HFFc6 (cell line): Measurements from ENCODE around the gene PRKD3. TPM values are rescaled to one million over a fixed set of nuclear protein-coding genes. Genes with fewer than 3 reads are reported as not detected.

Experiments
- DNase-seq: peaks from one replicate; pipeline ENCODE4 v3.0.0-alpha.2; 2018
- H3K27ac Mint-ChIP-seq: 2 replicates; pipeline ENCODE4 v1.8.0; 2020; ENCODE audit warnings: mild to moderate bottlenecking, mixed read lengths
- H3K27me3 Mint-ChIP-seq: 2 replicates; pipeline ENCODE4 v1.8.0; 2021; ENCODE audit warnings: mild to moderate bottlenecking, moderate library complexity, mixed read lengths; ENCODE audit not compliant: insufficient read depth
- H3K36me3 Mint-ChIP-seq: 2 replicates; pipeline ENCODE4 v1.8.0; 2021; ENCODE audit warnings: low read depth, mixed read lengths
- H3K4me1 Mint-ChIP-seq: 2 replicates; pipeline ENCODE4 v1.8.0; 2020; ENCODE audit warnings: low read depth, mixed read lengths
- H3K4me3 Mint-ChIP-seq: 2 replicates; pipeline ENCODE4 v1.8.0; 2020; ENCODE audit warnings: mild to moderate bottlenecking, moderate library complexity, mixed read lengths
- H3K9me3 Mint-ChIP-seq: 2 replicates; pipeline ENCODE4 v1.8.0; 2020; ENCODE audit warnings: mild to moderate bottlenecking, mixed read lengths
- total RNA-seq, 6 experiments: library from RNA; stranded (reverse); fragmentation: NEBNext Ultra II Directional; extraction: Animal tissue kit (Norgen Biotek cat#: 25700); gene quantifications; 2 replicates in 1 of 6; 3 replicates in 5 of 6; pipeline ENCODE4 v1.2.3, GENCODE V29; 2021
- TF ChIP-seq, protein P1 (sequence below): fragments of 200-600 bp; sonication (generic); IDR thresholded peaks from 2 replicates; pipeline ENCODE4 v1.5.0; 2021; ENCODE audit warnings: antibody characterized with exemption, mild to moderate bottlenecking

PRKD3 gene
- total RNA-seq, 6 experiments from 2014 or later, result 19.9 to 33.7 (median 27.5) TPM

- no peak for DNase-seq
- Mint-ChIP-seq H3K27ac (no peak overlapping the region), H3K4me3 (no peak overlapping the region), H3K27me3 (peaks cover 2% of the 10 kb centered on the region; the same call in 1 of the 2 replicates), H3K36me3 (no peaks in the 10 kb centered on the region), H3K4me1 (no peaks in the 10 kb centered on the region), H3K9me3 (no peaks in the 10 kb centered on the region)
- TF ChIP-seq, protein P1, sequence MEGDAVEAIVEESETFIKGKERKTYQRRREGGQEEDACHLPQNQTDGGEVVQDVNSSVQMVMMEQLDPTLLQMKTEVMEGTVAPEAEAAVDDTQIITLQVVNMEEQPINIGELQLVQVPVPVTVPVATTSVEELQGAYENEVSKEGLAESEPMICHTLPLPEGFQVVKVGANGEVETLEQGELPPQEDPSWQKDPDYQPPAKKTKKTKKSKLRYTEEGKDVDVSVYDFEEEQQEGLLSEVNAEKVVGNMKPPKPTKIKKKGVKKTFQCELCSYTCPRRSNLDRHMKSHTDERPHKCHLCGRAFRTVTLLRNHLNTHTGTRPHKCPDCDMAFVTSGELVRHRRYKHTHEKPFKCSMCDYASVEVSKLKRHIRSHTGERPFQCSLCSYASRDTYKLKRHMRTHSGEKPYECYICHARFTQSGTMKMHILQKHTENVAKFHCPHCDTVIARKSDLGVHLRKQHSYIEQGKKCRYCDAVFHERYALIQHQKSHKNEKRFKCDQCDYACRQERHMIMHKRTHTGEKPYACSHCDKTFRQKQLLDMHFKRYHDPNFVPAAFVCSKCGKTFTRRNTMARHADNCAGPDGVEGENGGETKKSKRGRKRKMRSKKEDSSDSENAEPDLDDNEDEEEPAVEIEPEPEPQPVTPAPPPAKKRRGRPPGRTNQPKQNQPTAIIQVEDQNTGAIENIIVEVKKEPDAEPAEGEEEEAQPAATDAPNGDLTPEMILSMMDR, result no peak
Measured at GRCh38 chr2:37366773-37367172, 42.1 kb upstream of the PRKD3 start.

- no peak for DNase-seq
- Mint-ChIP-seq H3K27ac (no peak overlapping the region), H3K9me3 (no peaks in the 10 kb centered on the region), H3K4me1 (no peaks in the 10 kb centered on the region), H3K27me3 (peaks cover 2% of the 10 kb centered on the region; the same call in 1 of the 2 replicates), H3K36me3 (no peaks in the 10 kb centered on the region), H3K4me3 (no peak overlapping the region)
- TF ChIP-seq, protein P1, result no peak
Measured at GRCh38 chr2:37365669-37366068, 41.0 kb upstream of the PRKD3 start.

GRCh38 chr2:37364351-37364750 is 39.7 kb upstream of the PRKD3 start:
- H3K4me1 Mint-ChIP-seq, result no peaks in the 10 kb centered on the region
- no peak overlapping the region for H3K27ac Mint-ChIP-seq

GRCh38 chr2:37361994-37362698 is 37.5 kb upstream of the PRKD3 start:
- Mint-ChIP-seq H3K36me3 (no peaks in the 10 kb centered on the region), H3K27ac (no peak overlapping the region), H3K27me3 (no peaks in the 10 kb centered on the region), H3K9me3 (no peaks in the 10 kb centered on the region), H3K4me1 (no peaks in the 10 kb centered on the region), H3K4me3 (no peak overlapping the region)
- no peak for DNase-seq
- TF ChIP-seq, protein P1, result no peak

More at GRCh38 chr2:37364351-37364750, 39.7 kb upstream of the PRKD3 start:
- no peak for DNase-seq
- H3K27me3 Mint-ChIP-seq, result peaks cover 2% of the 10 kb centered on the region; the same call in 1 of the 2 replicates
- TF ChIP-seq, protein P1, result no peak
- H3K9me3 Mint-ChIP-seq, result no peaks in the 10 kb centered on the region
- no peak overlapping the region for H3K4me3 Mint-ChIP-seq
- H3K36me3 Mint-ChIP-seq, result no peaks in the 10 kb centered on the region

- Mint-ChIP-seq H3K9me3 (no peaks in the 10 kb centered on the region), H3K27ac (no peak overlapping the region), H3K4me1 (no peaks in the 10 kb centered on the region), H3K4me3 (no peak overlapping the region), H3K36me3 (no peaks in the 10 kb centered on the region), H3K27me3 (no peaks in the 10 kb centered on the region)
- DNase-seq, result no peak
- TF ChIP-seq, protein P1, result no peak
Measured at GRCh38 chr2:37361216-37361815, 36.7 kb upstream of the PRKD3 start.
